HepG2 (cell line): ENCODE measurements around the gene USP17L29. TPM values are rescaled to one million over a fixed set of nuclear protein-coding genes. Genes with fewer than 3 reads are reported as not detected.
A peak's percentile ranks its signal among the peaks of the same experiment; 100 is the strongest.
"Not testable (repeated sequence)": the region's sequence is repeated elsewhere in the genome, so short reads cannot be mapped to it uniquely, and the experiment has no call there.

ENCODE experiments used
- ATAC-seq: fragments of 200-7000 bp; cut with Tn5 transposase; 3 replicates; pipeline ENCODE4 v1.9.1; 2020; ENCODE audit warnings: mild to moderate bottlenecking, moderate library complexity
- BruUV-seq: library from RNA; stranded (reverse); fragments of 400-500 nt; replicated peaks from 2 replicates; lab custom pipeline; 2021; lab: Mats Ljungman, UMichigan
- CTCF ChIA-PET: fragments of 300-600 bp; formaldehyde crosslinking; extraction: SDS; loops from one replicate; lab custom pipeline; 2021; ENCODE audit warnings: low total read pairs, inconsistent platforms, low intra/inter-chr PET ratio; lab: Yijun Ruan, JAX
- POLR2A ChIA-PET: fragments of 350-600 bp; sonication (Branson Sonifier 250); formaldehyde crosslinking; loops from one replicate; lab custom pipeline; 2020; ENCODE audit warnings: antibody characterized with exemption, inconsistent platforms; lab: Yijun Ruan, JAX
- DNase-seq: peaks from one replicate; pipeline ENCODE4 v3.0.0-alpha.2; 2015; ENCODE audit warnings: low spot score
- FAIRE-seq: peaks from 3 replicates; lab custom pipeline; 2011; peaks lifted over from hg19 to GRCh38; lab: Jason Lieb, UNC
- H2AFZ ChIP-seq: one replicate; pipeline ENCODE4 v1.6.1; 2011; ENCODE audit warnings: low read length, inconsistent platforms
- H3K27ac ChIP-seq: fragments of 300-600 bp; 3 replicates; pipeline ENCODE4 v1.8.0; 2011; ENCODE audit warnings: mixed run types, mild to moderate bottlenecking, mixed read lengths, low read length, inconsistent platforms; ENCODE audit not compliant: insufficient read depth; ENCODE audit errors: extremely low read length
- H3K27me3 ChIP-seq, 2 experiments: fragments of 200-600 bp in 1 of 2; 2 replicates in 1 of 2; 3 replicates in 1 of 2; pipeline versions ENCODE4 v1.6.0 to v1.8.0; 2011; ENCODE audit warnings: low read length in 2 of 2, mild to moderate bottlenecking in 2 of 2, moderate library complexity in 2 of 2, inconsistent platforms in 1 of 2; ENCODE audit not compliant: insufficient read depth in 2 of 2, control insufficient read depth in 1 of 2
- H3K36me3 ChIP-seq, 2 experiments: fragments of 200-600 bp in 1 of 2; replicated peaks in 1 of 2; 2 replicates in 1 of 2; 3 replicates in 1 of 2; pipeline versions ENCODE4 v1.5.1 to v1.8.0; 2011; ENCODE audit warnings: low read length in 2 of 2, inconsistent platforms in 1 of 2; ENCODE audit not compliant: insufficient read depth in 2 of 2, control insufficient read depth in 1 of 2
- H3K4me1 ChIP-seq: 2 replicates; pipeline ENCODE4 v1.5.1; 2012; ENCODE audit warnings: low read length, inconsistent platforms; ENCODE audit not compliant: insufficient read depth
- H3K4me2 ChIP-seq: 2 replicates; pipeline ENCODE4 v1.6.0; 2011; ENCODE audit warnings: low read depth, low read length, inconsistent platforms
- H3K4me3 ChIP-seq, 3 experiments: fragments of 200-600 bp in 1 of 3; sonication (generic), shearing (Covaris generic) in 1 of 3; replicated peaks in 1 of 3; 2 replicates each; pipeline ENCODE4 v1.5.1; 2011 to 2016; ENCODE audit warnings: low read length in 3 of 3, inconsistent platforms in 2 of 3, low read depth in 2 of 3, mild to moderate bottlenecking in 2 of 3, control low read depth in 1 of 3, mixed read lengths in 1 of 3; ENCODE audit not compliant: insufficient read depth in 1 of 3
- H3K79me2 ChIP-seq: one replicate; pipeline ENCODE4 v1.6.1; 2011; ENCODE audit warnings: low read length, inconsistent platforms; ENCODE audit not compliant: insufficient read depth
- H3K9ac ChIP-seq: 2 replicates; pipeline ENCODE4 v1.6.0; 2011; ENCODE audit warnings: mild to moderate bottlenecking, low read depth, low read length, inconsistent platforms; ENCODE audit not compliant: insufficient read depth
- H3K9me3 ChIP-seq: 2 replicates; pipeline ENCODE4 v1.5.1; 2012; ENCODE audit warnings: mild to moderate bottlenecking, low read length
- H4K20me1 ChIP-seq: 2 replicates; pipeline ENCODE4 v1.6.0; 2011; ENCODE audit warnings: inconsistent platforms, mild to moderate bottlenecking, low read length, moderate library complexity; ENCODE audit not compliant: insufficient read depth
- CTCF ChIP-seq: sonication (generic); formaldehyde crosslinking; IDR thresholded peaks from 2 replicates; pipeline ENCODE4 v1.5.0; 2020; ENCODE audit warnings: mild to moderate bottlenecking, missing genetic modification reagents, moderate library complexity
- GABPB1 ChIP-seq: IDR thresholded peaks from 2 replicates; pipeline ENCODE4 v1.6.1; 2016; ENCODE audit warnings: mild to moderate bottlenecking, missing genetic modification reagents, moderate library complexity, missing compliant biosample characterization
- KDM2A ChIP-seq: sonication (generic); formaldehyde crosslinking; IDR thresholded peaks from 2 replicates; pipeline ENCODE4 v1.4.0; 2020; ENCODE audit warnings: low read depth, missing genetic modification reagents, borderline replicate concordance
- RAD21 ChIP-seq: fragments of 450-650 bp; formaldehyde crosslinking; IDR thresholded peaks from 2 replicates; pipeline ENCODE4 v1.5.0; 2020; ENCODE audit warnings: mild to moderate bottlenecking
- STAG1 ChIP-seq: sonication (generic); formaldehyde crosslinking; IDR thresholded peaks from 2 replicates; pipeline ENCODE4 v1.4.0; 2020; ENCODE audit warnings: missing genetic modification reagents
- WGBS: methylation state at CpG from one replicate; pipeline ENCODE4 v1.1.6; 2017; ENCODE audit warnings: low lambda C conversion rate; 5-methylcytosine and 5-hydroxymethylcytosine counted together
- in situ Hi-C: cut with HindIII; loops from 2 replicates; pipeline ENCODE4 v1.10.0; 2017; ENCODE audit warnings: low pct_unique_long_range_greater_than_20kb; ENCODE audit not compliant: extremely low pct_ligation_motif_present
- intact Hi-C: fragments of 100-400 bp; cut with micrococcal nuclease; formaldehyde crosslinking; loops from one replicate; pipeline ENCODE4 v1.10.0; 2022; ENCODE audit not compliant: unreplicated experiment
- polyA plus RNA-seq, 8 experiments: library from polyadenylated mRNA; depleted of rRNA in 3 of 8; stranded (reverse) in 7 of 8; unstranded in 1 of 8; fragments of >200 nt; fragmentation: Illumina TruSeq in 4 of 8; extraction: Trizol in 4 of 8; gene quantifications; 2 replicates each; pipeline versions ENCODE4 v1.2.1 to v1.2.3, GENCODE V29; 2011 to 2016; ENCODE audit warnings: low read depth in 4 of 8, missing spikeins in 1 of 8, mixed read lengths in 1 of 8; ENCODE audit not compliant: insufficient read depth in 1 of 8
- total RNA-seq, 5 experiments: library from RNA; depleted of rRNA; stranded (reverse); fragments of >200 nt; fragmentation: Illumina TruSeq; extraction: Trizol; gene quantifications; 2 replicates each; pipeline ENCODE4 v1.2.3, GENCODE V29; 2016; ENCODE audit warnings: low read depth in 1 of 5
- TF ChIP-seq, protein P1 (sequence below): sonication (generic); formaldehyde crosslinking; IDR thresholded peaks from 2 replicates; pipeline ENCODE4 v1.5.1; 2020; ENCODE audit warnings: mild to moderate bottlenecking, missing genetic modification reagents, moderate library complexity
- TF ChIP-seq, protein P2 (sequence below): sonication (generic); formaldehyde crosslinking; IDR thresholded peaks from 2 replicates; pipeline ENCODE4 v1.4.0; 2020; ENCODE audit warnings: missing genetic modification reagents

USP17L29 gene
- total and polyA plus RNA-seq, 2 of the 13 experiments (the other 11 are each of a cell fraction or from before 2014, with no cell fraction given) = not detected

DNA sequence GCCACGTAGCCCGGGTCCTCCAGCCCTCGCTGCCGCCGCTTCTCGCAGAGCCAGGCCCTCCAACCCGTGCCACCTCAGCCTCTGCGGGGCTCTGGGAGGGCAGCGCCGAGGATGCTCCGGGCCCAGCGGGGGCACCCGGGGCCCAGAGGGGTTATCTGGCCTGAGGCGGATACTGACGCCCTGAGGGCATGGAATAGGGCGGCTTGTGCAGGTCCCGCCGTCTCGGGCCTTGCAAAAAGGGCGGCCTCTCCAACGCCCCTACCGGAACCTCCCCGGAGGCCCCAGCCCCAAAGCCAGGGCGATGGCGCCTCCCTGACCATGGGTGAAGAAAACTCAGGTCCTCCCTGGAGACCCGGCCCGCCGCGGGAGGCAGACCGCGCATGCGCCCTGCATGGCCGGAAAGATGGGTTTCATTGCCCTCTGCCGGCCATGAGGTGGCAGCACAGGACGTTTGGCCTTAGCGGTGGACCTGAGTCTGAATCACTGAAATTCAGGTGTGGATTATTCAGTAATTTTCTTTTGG lies 27.6 kb downstream of the USP17L29 start:
- POLR2A ChIA-PET, H2AFZ ChIP-seq: not testable (repeated sequence)
- ATAC-seq = peak; percentile 50; the same call in 2 of the 3 replicates
- TF ChIP-seq, protein P1, sequence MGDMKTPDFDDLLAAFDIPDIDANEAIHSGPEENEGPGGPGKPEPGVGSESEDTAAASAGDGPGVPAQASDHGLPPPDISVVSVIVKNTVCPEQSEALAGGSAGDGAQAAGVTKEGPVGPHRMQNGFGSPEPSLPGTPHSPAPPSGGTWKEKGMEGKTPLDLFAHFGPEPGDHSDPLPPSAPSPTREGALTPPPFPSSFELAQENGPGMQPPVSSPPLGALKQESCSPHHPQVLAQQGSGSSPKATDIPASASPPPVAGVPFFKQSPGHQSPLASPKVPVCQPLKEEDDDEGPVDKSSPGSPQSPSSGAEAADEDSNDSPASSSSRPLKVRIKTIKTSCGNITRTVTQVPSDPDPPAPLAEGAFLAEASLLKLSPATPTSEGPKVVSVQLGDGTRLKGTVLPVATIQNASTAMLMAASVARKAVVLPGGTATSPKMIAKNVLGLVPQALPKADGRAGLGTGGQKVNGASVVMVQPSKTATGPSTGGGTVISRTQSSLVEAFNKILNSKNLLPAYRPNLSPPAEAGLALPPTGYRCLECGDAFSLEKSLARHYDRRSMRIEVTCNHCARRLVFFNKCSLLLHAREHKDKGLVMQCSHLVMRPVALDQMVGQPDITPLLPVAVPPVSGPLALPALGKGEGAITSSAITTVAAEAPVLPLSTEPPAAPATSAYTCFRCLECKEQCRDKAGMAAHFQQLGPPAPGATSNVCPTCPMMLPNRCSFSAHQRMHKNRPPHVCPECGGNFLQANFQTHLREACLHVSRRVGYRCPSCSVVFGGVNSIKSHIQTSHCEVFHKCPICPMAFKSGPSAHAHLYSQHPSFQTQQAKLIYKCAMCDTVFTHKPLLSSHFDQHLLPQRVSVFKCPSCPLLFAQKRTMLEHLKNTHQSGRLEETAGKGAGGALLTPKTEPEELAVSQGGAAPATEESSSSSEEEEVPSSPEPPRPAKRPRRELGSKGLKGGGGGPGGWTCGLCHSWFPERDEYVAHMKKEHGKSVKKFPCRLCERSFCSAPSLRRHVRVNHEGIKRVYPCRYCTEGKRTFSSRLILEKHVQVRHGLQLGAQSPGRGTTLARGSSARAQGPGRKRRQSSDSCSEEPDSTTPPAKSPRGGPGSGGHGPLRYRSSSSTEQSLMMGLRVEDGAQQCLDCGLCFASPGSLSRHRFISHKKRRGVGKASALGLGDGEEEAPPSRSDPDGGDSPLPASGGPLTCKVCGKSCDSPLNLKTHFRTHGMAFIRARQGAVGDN (CRISPR knock-in tag) = peak; percentile 19; the same call in 1 of the 2 replicates
- TF ChIP-seq CTCF (CRISPR knock-in tag) (peak; percentile 51), STAG1 (CRISPR knock-in tag) (peak; percentile 55), GABPB1 (peak; percentile 82), RAD21 (CRISPR knock-in tag) (peak; percentile 38; the same call in 1 of the 2 replicates), KDM2A (CRISPR knock-in tag) (peak; percentile 26; the same call in 1 of the 2 replicates)
- TF ChIP-seq, protein P2, sequence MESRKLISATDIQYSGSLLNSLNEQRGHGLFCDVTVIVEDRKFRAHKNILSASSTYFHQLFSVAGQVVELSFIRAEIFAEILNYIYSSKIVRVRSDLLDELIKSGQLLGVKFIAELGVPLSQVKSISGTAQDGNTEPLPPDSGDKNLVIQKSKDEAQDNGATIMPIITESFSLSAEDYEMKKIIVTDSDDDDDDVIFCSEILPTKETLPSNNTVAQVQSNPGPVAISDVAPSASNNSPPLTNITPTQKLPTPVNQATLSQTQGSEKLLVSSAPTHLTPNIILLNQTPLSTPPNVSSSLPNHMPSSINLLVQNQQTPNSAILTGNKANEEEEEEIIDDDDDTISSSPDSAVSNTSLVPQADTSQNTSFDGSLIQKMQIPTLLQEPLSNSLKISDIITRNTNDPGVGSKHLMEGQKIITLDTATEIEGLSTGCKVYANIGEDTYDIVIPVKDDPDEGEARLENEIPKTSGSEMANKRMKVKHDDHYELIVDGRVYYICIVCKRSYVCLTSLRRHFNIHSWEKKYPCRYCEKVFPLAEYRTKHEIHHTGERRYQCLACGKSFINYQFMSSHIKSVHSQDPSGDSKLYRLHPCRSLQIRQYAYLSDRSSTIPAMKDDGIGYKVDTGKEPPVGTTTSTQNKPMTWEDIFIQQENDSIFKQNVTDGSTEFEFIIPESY (CRISPR knock-in tag) = peak; percentile 43; the same call in 1 of the 2 replicates
- TF ChIP-seq, all 625 proteins: peak for 7; not testable (repeated sequence) for 618
- BruUV-seq, in situ Hi-C loops, H3K9me3 ChIP-seq, H3K27me3 ChIP-seq, FAIRE-seq, H3K9ac ChIP-seq, H3K79me2 ChIP-seq, H3K36me3 ChIP-seq, H4K20me1 ChIP-seq, H3K27ac ChIP-seq, intact Hi-C loops, H3K4me1 ChIP-seq, DNase-seq, CTCF ChIA-PET: not testable (repeated sequence)
- WGBS = 27% methylated on average over 19 of the region's 36 CpGs
- Histone ChIP-seq H3K4me3 (peak overlapping the region in 1 of 3 experiments; percentile 35; a peak in 1 of 6 replicates), H3K4me2 (peak overlapping the region; percentile 55; the same call in 1 of the 2 replicates)
